Measurements from ENCODE around the gene HSFX1. TPM values are rescaled to one million over a fixed set of nuclear protein-coding genes. Genes with fewer than 3 reads are reported as not detected.
"Not testable (repeated sequence)": the region's sequence is repeated elsewhere in the genome, so short reads cannot be mapped to it uniquely, and the experiment has no call there.

HSFX1 gene, protein sequence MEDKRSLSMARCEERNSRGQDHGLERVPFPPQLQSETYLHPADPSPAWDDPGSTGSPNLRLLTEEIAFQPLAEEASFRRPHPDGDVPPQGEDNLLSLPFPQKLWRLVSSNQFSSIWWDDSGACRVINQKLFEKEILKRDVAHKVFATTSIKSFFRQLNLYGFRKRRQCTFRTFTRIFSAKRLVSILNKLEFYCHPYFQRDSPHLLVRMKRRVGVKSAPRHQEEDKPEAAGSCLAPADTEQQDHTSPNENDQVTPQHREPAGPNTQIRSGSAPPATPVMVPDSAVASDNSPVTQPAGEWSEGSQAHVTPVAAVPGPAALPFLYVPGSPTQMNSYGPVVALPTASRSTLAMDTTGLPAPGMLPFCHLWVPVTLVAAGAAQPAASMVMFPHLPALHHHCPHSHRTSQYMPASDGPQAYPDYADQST
- total RNA-seq = 1 to 10 TPM in 1 of 2 donors, under 1 TPM in 1; 0.54 to 2.0 TPM

DNA sequence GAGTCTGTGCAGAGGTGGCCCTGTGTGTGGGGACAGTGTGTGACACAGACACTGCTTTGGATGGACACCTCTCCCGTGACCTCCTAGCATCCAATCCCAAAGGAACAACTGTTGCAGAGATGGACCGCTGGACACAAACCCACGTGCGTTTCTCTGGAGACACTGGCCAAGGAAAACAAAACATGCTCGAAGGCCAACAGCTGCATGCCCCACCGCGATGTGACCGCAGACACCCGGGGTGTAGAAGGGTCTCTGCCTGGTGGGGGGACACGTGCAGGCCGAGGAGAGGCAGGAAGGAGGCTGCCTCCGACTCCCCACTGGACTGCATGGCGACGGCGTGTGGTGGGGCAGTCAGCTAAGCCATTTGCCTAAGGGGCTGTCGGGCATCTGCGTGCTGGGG is at the start of gene HSFX1:
Gene HSFX1, plus strand, starts transcription at position 301 of the 400 bp plus-strand sequence. CDS start 614 bp downstream, outside the sequence.
- DNase-seq (ENCODE audit: low spot score); ATAC-seq (ENCODE audit: insufficient number of reproducible peaks, low FRiP score, low read depth); H3K27me3 ChIP-seq (replicated peaks; ENCODE audit: insufficient read depth): not testable (repeated sequence)

GRCh38 chrX:149727308-149727707 is 46.6 kb upstream of the HSFX1 start:
- H3K4me3 ChIP-seq; ATAC-seq (ENCODE audit: insufficient number of reproducible peaks, low FRiP score, low read depth); H3K9me3 ChIP-seq; H3K27me3 ChIP-seq (replicated peaks; ENCODE audit: insufficient read depth); H3K4me1 ChIP-seq (ENCODE audit: control insufficient read depth in 1 of 2, low read depth in 2 of 2); DNase-seq (ENCODE audit: low spot score); H3K36me3 ChIP-seq; H3K27ac ChIP-seq: not testable (repeated sequence)

More for the DNA sequence above, at the start of gene HSFX1:
- not testable (repeated sequence) for H3K4me3 ChIP-seq; H3K27ac ChIP-seq; H3K4me1 ChIP-seq (ENCODE audit: control insufficient read depth in 1 of 2, low read depth in 2 of 2); H3K36me3 ChIP-seq; H3K9me3 ChIP-seq

DNA sequence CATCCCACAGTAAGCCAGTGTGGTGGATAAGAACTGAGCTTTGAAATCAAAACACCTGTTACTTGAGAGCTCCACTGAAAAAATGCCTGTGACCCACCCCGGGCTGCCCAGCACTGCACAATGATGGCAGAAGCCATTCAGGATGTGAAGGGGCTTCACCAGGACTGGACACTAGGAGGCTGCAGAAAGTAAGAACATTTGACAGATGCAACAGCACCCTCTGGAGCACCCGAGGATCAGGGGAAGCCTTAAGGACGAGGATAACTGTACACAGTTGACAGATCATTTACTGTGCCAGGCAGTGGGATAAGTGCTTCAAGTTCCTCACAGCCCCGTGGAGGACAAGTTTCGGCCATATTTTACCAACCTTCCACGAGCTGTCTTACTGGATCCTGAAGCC is 31.6 kb upstream of the HSFX1 start:
- not testable (repeated sequence) for ATAC-seq (ENCODE audit: insufficient number of reproducible peaks, low FRiP score, low read depth)

DNA sequence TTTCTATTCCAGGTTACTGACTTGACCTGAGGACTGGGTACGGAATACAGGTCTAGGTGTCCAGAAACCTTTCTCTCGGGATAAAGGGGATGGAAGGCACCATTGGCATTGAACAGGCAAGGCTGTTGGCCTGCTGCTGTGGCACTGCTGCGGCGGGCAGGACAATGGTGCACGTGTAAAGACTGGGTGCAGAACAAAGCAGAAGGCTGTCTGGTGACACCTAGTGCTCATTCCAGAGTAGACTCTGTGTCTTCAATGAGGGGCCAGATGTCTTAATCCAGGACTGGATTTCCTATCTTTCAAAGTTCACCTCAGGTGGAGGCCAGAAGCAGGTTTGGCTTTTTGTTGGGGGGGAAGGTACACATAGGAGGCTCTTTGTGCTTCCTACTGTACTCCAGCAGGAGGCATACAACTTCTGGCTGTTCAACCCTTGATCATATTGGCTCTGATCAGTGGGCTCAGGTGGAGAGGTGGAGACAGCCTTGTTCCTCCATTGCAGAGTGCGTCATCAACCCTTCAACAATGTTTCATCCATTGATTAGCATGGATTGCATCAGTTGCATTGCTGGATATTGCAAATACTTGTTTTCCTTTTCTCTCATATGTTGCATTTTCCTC is 27.4 kb upstream of the HSFX1 start:
- not testable (repeated sequence) for ATAC-seq (ENCODE audit: insufficient number of reproducible peaks, low FRiP score, low read depth); H3K4me1 ChIP-seq (ENCODE audit: control insufficient read depth in 1 of 2, low read depth in 2 of 2); DNase-seq (ENCODE audit: low spot score); H3K27me3 ChIP-seq (replicated peaks; ENCODE audit: insufficient read depth); H3K4me3 ChIP-seq; H3K36me3 ChIP-seq; H3K27ac ChIP-seq; H3K9me3 ChIP-seq

More for the DNA sequence above, 31.6 kb upstream of the HSFX1 start:
- not testable (repeated sequence) for H3K27ac ChIP-seq; H3K4me3 ChIP-seq; H3K36me3 ChIP-seq; H3K27me3 ChIP-seq (replicated peaks; ENCODE audit: insufficient read depth); H3K9me3 ChIP-seq; H3K4me1 ChIP-seq (ENCODE audit: control insufficient read depth in 1 of 2, low read depth in 2 of 2); DNase-seq (ENCODE audit: low spot score)

DNA sequence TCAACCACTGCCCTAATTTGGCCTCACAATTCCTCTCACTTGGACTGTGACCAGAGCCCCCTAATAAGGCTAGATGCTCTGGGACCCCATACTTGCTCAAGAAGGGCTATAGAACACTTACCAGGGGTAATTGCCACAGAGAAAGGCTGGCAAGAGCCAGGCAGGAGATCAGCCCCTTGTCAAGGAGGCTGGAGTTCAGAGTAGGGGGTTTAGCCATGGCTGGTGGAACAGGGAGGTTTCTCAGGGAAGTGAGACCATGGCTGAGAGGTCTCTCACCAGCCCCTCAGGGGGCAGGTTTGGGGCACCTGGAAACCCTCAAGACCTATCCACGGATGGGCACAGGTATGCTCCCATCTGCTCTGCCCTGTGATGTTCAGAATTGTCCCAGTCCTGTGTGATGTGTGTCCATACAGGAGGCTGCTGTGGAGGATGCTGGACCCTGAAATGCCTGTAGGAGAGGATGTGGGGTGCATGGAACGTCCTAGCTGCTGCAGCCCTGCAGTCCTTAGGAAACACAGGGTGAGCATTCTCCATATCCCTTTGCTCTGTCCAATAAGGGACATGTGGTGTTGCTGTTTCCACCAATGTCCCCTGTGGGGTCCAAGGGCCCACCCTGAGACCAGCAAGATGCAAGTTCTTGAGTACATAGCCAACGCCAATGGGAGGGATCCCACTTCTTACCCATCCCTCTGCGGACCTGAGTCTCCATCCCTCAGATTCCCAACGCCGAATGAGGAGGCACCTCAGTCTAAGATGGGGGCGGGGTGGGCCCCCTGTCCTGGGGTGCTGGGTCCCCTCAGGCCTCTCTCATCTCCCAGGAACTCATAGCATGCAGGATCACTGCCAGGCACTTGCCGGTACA is 16.4 kb upstream of the HSFX1 start:
- Histone ChIP-seq H3K4me1 (ENCODE audit: control insufficient read depth in 1 of 2, low read depth in 2 of 2) (no peaks in the 10 kb centered on the region), H3K27ac (no peak overlapping the region), H3K9me3 (no peaks in the 10 kb centered on the region), H3K36me3 (no peaks in the 10 kb centered on the region), H3K27me3 (replicated peaks; ENCODE audit: insufficient read depth) (no peaks in the 10 kb centered on the region), H3K4me3 (no peak overlapping the region)
- no peak for TF ChIP-seq CTCF (IDR thresholded peaks at IDR 0.05)
- DNase-seq (ENCODE audit: low spot score) = no peak
- ATAC-seq (ENCODE audit: insufficient number of reproducible peaks, low FRiP score, low read depth) = no peak

GRCh38 chrX:149758068-149758714 is 15.7 kb upstream of the HSFX1 start:
- H3K4me3 ChIP-seq = no peak overlapping the region
- no peak for TF ChIP-seq CTCF (IDR thresholded peaks at IDR 0.05)
- DNase-seq (ENCODE audit: low spot score) = no peak
- H3K4me1 ChIP-seq (ENCODE audit: control insufficient read depth in 1 of 2, low read depth in 2 of 2) = no peaks in the 10 kb centered on the region
- no peaks in the 10 kb centered on the region for H3K36me3 ChIP-seq
- no peaks in the 10 kb centered on the region for H3K9me3 ChIP-seq
- ATAC-seq (ENCODE audit: insufficient number of reproducible peaks, low FRiP score, low read depth) = no peak
- H3K27me3 ChIP-seq (replicated peaks; ENCODE audit: insufficient read depth) = no peaks in the 10 kb centered on the region
- no peak overlapping the region for H3K27ac ChIP-seq

DNA sequence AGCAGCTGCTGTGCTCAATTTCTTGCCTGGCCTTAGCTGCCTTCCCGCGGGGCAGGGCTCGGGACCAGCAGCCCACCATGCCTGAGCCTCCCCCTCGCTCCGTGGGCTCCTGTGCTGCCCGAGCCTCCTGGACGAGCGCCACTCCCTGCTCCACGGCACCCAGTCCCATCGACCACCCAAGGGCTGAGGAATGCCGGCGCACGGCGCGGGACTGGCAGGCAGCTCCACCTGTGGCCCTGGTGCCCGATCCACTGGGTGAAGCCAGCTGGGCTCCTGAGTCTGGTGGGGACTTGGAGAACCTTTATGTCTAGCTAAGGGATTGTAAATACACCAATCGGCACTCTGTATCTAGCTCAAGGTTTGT is 15.2 kb upstream of the HSFX1 start:
- H3K27me3 ChIP-seq (replicated peaks; ENCODE audit: insufficient read depth); H3K9me3 ChIP-seq; H3K4me1 ChIP-seq (ENCODE audit: control insufficient read depth in 1 of 2, low read depth in 2 of 2); H3K4me3 ChIP-seq; ATAC-seq (ENCODE audit: insufficient number of reproducible peaks, low FRiP score, low read depth); DNase-seq (ENCODE audit: low spot score); H3K27ac ChIP-seq; H3K36me3 ChIP-seq: not testable (repeated sequence)
